GM10266 (cell line): ENCODE data around the gene MLLT1.
"Not testable (repeated sequence)": the region's sequence is repeated elsewhere in the genome, so short reads cannot be mapped to it uniquely, and the experiment has no call there.

Experiments used
- DNase-seq: peaks from one replicate; pipeline ENCODE4 v3.0.0; 2012; ENCODE audit errors: extremely low spot score
- TF ChIP-seq, protein P1 (sequence below): IDR thresholded peaks from 2 replicates; pipeline ENCODE4 v1.5.1; 2012; ENCODE audit warnings: mild to moderate bottlenecking, low read depth; ENCODE audit not compliant: control insufficient read depth, insufficient read depth; ENCODE audit errors: missing control alignments

MLLT1 gene

DNA sequence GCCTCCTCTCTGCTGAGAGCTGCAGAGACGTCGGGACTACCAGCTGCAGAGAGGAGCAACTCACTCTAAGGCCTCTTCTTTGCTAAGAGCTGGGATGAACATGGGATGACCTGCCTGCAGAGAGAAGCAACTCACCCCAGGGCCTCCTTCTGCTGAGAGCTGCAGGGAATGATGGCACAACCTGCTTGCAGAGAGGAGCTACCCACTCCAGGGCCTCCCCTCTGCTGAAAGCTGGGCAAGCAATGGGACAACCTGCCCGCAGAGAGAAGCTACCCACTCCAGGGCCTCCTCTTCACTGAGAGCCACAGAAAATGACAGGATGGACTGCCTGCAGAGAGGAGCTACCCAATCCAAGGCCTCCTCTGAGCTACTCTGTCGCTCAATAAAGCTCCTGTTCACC, 6.9 kb upstream of the MLLT1 start:
- DNase-seq = no peak
- TF ChIP-seq, protein P1, sequence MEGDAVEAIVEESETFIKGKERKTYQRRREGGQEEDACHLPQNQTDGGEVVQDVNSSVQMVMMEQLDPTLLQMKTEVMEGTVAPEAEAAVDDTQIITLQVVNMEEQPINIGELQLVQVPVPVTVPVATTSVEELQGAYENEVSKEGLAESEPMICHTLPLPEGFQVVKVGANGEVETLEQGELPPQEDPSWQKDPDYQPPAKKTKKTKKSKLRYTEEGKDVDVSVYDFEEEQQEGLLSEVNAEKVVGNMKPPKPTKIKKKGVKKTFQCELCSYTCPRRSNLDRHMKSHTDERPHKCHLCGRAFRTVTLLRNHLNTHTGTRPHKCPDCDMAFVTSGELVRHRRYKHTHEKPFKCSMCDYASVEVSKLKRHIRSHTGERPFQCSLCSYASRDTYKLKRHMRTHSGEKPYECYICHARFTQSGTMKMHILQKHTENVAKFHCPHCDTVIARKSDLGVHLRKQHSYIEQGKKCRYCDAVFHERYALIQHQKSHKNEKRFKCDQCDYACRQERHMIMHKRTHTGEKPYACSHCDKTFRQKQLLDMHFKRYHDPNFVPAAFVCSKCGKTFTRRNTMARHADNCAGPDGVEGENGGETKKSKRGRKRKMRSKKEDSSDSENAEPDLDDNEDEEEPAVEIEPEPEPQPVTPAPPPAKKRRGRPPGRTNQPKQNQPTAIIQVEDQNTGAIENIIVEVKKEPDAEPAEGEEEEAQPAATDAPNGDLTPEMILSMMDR = no peak

DNA sequence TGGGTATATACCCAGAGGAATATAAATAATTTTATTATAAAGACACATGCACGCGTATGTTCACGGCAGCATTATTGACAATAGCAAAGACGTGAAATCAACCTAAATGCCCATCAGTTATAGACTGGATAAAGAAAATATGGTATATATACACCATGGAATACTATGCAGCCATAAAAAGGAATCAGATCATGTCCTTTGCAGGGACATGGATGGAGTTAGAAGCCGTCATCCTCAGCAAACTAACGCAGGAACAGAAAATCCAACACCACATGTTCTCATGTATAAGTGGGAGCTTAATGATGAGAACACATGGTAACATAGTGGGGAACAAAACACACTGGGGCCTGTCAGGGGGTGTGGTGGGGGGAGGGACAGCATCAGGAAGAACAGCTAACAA, 2.6 kb upstream of the MLLT1 start:
- not testable (repeated sequence) for DNase-seq

DNA sequence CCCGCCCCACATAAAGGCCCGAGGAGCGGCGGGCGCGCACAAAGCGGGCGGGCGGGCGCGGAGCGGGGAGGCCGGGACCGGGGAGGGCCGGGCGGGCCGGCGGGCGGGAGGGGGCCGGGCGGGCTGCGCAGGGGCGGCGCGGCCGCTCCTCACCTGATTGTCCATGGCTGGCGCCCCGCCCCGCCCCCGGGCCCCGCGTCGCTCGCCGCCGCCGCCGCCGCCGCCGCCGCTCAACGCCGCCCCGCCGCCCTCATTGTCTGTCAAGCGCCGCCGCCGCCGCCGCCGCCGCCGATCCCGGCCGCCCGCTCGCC, 200 bp downstream of the MLLT1 start:
- TF ChIP-seq, protein P1 = no peak
- no peak for DNase-seq

DNA sequence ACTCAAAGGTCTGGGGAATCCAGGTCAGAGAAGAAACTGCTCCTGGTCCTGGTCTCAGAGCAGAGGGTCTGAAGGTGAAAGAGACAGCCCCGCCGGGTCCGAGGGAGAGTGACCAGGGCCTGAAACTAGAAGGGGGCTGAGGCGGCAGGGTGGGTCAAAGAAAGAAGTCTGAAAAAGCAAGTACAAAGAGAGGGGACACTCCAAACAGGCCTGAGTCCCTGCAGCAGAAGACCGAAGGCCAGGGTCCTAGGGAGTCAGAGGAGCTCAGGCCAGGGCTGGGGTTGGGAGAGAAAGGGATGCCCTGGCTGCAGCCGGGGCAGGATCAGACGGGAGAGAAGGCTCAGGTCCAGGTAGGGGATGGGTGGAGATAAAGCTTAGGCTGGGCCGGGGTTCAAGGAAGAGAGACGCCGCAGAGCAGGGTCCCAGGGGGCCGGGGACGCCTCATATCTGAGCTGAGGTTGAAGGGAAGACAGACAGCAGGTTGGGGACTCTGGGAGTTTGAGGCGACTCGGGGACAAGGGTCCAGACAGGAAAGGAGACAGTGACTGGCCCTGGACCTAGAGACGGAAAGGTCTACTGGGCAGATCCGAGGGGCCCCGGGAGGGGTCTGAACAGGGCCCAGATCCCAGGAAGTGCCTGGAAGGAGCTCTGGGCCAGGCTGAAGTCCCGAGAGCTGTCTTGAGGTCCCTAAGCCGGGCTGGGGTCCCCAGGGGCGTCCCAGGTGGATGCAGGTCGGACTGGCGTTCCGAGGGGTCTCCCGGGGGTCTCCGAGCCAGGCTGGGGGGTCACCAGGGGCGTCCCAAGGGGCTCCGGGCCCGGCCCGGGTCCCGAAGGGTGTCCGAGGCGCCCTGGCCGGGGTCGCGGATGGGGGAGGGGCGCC, 795 bp downstream of the MLLT1 start:
- TF ChIP-seq, protein P1 = no peak
- DNase-seq = no peak

DNA sequence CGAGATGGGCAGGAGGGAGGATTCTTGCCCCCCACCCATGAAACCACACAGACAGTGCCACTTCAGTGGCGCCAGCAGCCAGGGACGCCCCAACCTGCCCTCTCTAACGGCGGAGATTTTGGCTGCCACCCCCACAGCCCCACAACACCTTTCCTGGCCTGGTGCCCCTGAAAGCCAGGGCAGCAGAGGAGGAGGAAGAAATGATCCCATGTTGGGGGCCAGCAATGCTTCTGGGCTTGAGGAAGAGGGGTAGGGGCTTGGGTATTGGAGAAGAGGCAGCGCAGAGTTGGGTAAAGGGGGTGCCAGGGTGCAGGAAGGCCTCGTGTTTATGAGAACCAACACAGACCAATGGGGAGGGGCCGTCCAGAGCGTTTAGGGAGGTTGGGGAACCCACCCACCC, 1.7 kb downstream of the MLLT1 start:
- DNase-seq = no peak
- TF ChIP-seq, protein P1 = no peak

DNA sequence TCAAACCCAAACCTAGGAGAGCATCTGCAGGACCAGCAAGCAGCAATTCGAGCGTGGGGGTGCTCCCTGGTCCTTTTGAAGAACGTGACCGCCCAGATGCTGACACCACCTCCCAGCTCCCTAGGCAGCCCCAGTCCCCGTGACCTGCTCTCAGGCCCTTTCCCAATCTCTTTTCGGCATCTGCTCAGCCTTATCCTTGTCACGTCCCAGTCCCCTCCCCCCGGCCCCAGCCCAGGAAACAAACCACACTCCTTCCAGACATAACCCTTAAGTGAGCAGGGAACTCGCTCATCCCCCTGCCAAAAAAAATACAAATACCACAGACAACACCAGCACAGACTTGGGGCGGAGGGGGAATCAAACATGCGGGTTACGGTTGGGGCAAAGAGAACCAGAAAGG, 3.3 kb downstream of the MLLT1 start:
- no peak for DNase-seq
- TF ChIP-seq, protein P1 = no peak

DNA sequence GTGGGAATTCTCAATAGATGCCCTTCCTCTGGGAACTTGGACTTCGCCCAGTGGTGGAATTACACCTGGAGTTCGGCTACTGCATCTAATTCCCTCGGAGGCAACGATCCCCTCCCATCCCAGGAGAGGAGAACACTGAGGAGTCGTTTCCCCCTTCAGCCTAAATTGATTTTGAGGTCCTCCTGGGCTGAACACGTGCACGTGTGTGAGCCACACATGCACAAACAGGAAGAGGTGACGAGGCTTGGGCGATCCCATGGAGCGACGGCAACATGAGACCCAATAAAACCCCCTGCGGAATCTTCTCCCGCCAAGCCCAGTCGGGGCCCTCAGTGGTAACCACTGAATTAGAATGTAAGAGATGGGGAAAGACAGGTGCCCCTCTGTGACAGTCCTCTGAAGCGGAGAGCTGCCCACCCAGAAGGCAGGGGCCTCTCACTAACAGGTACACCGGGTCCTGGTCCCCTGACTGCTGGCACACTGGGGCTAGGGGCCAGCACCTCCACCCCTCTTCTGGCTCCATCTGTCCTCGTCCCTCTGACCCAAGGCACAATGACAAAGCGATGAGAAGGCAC, 4.5 kb downstream of the MLLT1 start:
- TF ChIP-seq, protein P1 = no peak

More for the DNA sequence above, 4.5 kb downstream of the MLLT1 start:
- DNase-seq = no peak
